K562 (cell line): ENCODE results near the gene GRIA4. TPM values are rescaled to one million over a fixed set of nuclear protein-coding genes. Genes with fewer than 3 reads are reported as not detected.

Experiments
- ATAC-seq: fragments of 200-7000 bp; cut with Tn5 transposase; 3 replicates; pipeline ENCODE4 v1.9.1; 2020; ENCODE audit warnings: moderate library complexity
- BruUV-seq: library from RNA; stranded (reverse); fragments of 400-500 nt; replicated peaks from 2 replicates; lab custom pipeline; 2021; lab: Mats Ljungman, UMichigan
- CTCF ChIA-PET: fragments of 300-600 bp; formaldehyde crosslinking; extraction: SDS; loops from one replicate; lab custom pipeline; 2021; ENCODE audit warnings: low intra/inter-chr PET ratio; lab: Yijun Ruan, JAX
- POLR2A ChIA-PET: fragments of 300-600, 350-650 bp; sonication (Branson Sonifier 250); formaldehyde crosslinking; extraction: SDS; loops from one replicate; lab custom pipeline; 2021; ENCODE audit warnings: antibody characterized with exemption, inconsistent platforms; lab: Yijun Ruan, JAX
- DNase-seq, 4 experiments: peaks; one replicate each; pipeline versions ENCODE4 v3.0.0 to v3.0.0-alpha.2; 2011 to 2018; ENCODE audit warnings: low spot score in 3 of 4, mixed read lengths in 3 of 4; ENCODE audit errors: extremely low read depth in 1 of 4
- FAIRE-seq: peaks from 2 replicates; lab custom pipeline; 2011; peaks lifted over from hg19 to GRCh38; lab: Jason Lieb, UNC
- H2AFZ ChIP-seq: 2 replicates; pipeline ENCODE4 v1.6.0; 2011; ENCODE audit warnings: low read depth, low read length, control low read depth, inconsistent platforms
- H3K27ac ChIP-seq: fragments of 200-600 bp; 3 replicates; pipeline ENCODE4 v1.8.0; 2011; ENCODE audit warnings: low read depth, mild to moderate bottlenecking, control low read depth, inconsistent platforms, low read length, moderate library complexity, mixed read lengths; ENCODE audit errors: extremely low read depth
- H3K27me3 ChIP-seq, 2 experiments: fragments of 300-600 bp in 1 of 2; 2 replicates in 1 of 2; 3 replicates in 1 of 2; pipeline versions ENCODE4 v1.6.0 to v1.8.0; 2011; ENCODE audit warnings: inconsistent platforms in 2 of 2, low read length in 2 of 2, mild to moderate bottlenecking in 1 of 2, mixed read lengths in 1 of 2, moderate library complexity in 1 of 2; ENCODE audit not compliant: control insufficient read depth in 2 of 2, insufficient read depth in 2 of 2
- H3K36me3 ChIP-seq: fragments of 300-600 bp; 3 replicates; pipeline ENCODE4 v1.8.0; 2011; ENCODE audit warnings: mild to moderate bottlenecking, low read length, inconsistent platforms; ENCODE audit not compliant: control insufficient read depth, insufficient read depth
- H3K4me1 ChIP-seq, 2 experiments: fragments of 200-600 bp in 1 of 2; replicated peaks in 1 of 2; 2 replicates in 1 of 2; 3 replicates in 1 of 2; pipeline versions ENCODE4 v1.5.1 to v1.8.0; 2011; ENCODE audit warnings: inconsistent platforms in 2 of 2, low read length in 2 of 2, mild to moderate bottlenecking in 1 of 2, mixed read lengths in 1 of 2, moderate library complexity in 1 of 2; ENCODE audit not compliant: control insufficient read depth in 2 of 2, insufficient read depth in 2 of 2
- H3K4me2 ChIP-seq: 2 replicates; pipeline ENCODE4 v1.6.1; 2011; ENCODE audit warnings: low read length, control low read depth, inconsistent platforms, mixed read lengths; ENCODE audit not compliant: insufficient read depth
- H3K4me3 ChIP-seq: fragments of 200-600 bp; sonication (generic), shearing (Covaris generic); 2 replicates; pipeline ENCODE4 v1.5.1; 2016; ENCODE audit warnings: control low read depth, inconsistent platforms
- H3K79me2 ChIP-seq: fragments of 200-600 bp; 3 replicates; pipeline ENCODE4 v1.8.0; 2011; ENCODE audit warnings: low read length, inconsistent platforms; ENCODE audit not compliant: control insufficient read depth, insufficient read depth
- H3K9ac ChIP-seq, 2 experiments: 2 replicates each; pipeline versions ENCODE4 v1.6.0 to v1.6.1; 2011; ENCODE audit warnings: low read depth in 2 of 2, low read length in 2 of 2, control low read depth in 1 of 2, inconsistent platforms in 1 of 2, mild to moderate bottlenecking in 1 of 2, mixed read lengths in 1 of 2; ENCODE audit not compliant: insufficient read depth in 1 of 2
- H3K9me1 ChIP-seq: one replicate; pipeline ENCODE4 v1.6.0; 2011; ENCODE audit warnings: inconsistent platforms, mild to moderate bottlenecking, low read length, moderate library complexity; ENCODE audit not compliant: control insufficient read depth, insufficient read depth
- H3K9me3 ChIP-seq: replicated peaks from 2 replicates; pipeline ENCODE4 v1.5.1; 2011; ENCODE audit warnings: low read depth, low read length, inconsistent platforms; ENCODE audit not compliant: control insufficient read depth, insufficient read depth
- H4K20me1 ChIP-seq: replicated peaks from 2 replicates; pipeline ENCODE4 v1.6.1; 2011; ENCODE audit warnings: low read length, inconsistent platforms, mixed read lengths; ENCODE audit not compliant: control insufficient read depth, insufficient read depth
- FOXA3 ChIP-seq, 2 experiments: fragments of 450-650 bp in 1 of 2; sonication (generic) in 1 of 2; formaldehyde crosslinking; IDR thresholded peaks in 1 of 2; conservative IDR thresholded peaks in 1 of 2; 2 replicates each; pipeline versions ENCODE4 v1.4.0 to v1.8.0; 2020 to 2022; ENCODE audit warnings: mild to moderate bottlenecking in 2 of 2, missing genetic modification reagents in 1 of 2
- GATA2 ChIP-seq: sonication (generic); formaldehyde crosslinking; IDR thresholded peaks from 2 replicates; pipeline ENCODE4 v1.4.0; 2020; ENCODE audit warnings: mild to moderate bottlenecking, missing genetic modification reagents
- HEY1 ChIP-seq: fragments of 250-450 bp; sonication (Bioruptor Pico); IDR thresholded peaks from 2 replicates; pipeline ENCODE4 v1.5.0; 2020; ENCODE audit warnings: mild to moderate bottlenecking, moderate library complexity, borderline replicate concordance
- PCBP1 ChIP-seq: fragments of 200-400 bp; formaldehyde crosslinking; IDR thresholded peaks from 2 replicates; pipeline ENCODE4 v1.6.1; 2018; ENCODE audit warnings: mild to moderate bottlenecking, low read depth, low read length; ENCODE audit not compliant: poor library complexity, severe bottlenecking
- SIN3B ChIP-seq: fragments of 450-650 bp; IDR thresholded peaks from 2 replicates; pipeline ENCODE4 v1.6.1; 2017; ENCODE audit warnings: low read depth, mild to moderate bottlenecking, moderate library complexity
- SRF ChIP-seq, 2 experiments: fragments of 250-450, 450-650 bp in 1 of 2; sonication (Bioruptor Pico) in 1 of 2; sonication (generic) in 1 of 2; formaldehyde crosslinking; IDR thresholded peaks; 2 replicates each; pipeline versions ENCODE4 v1.5.0 to v1.5.1; 2020 to 2022; ENCODE audit warnings: mild to moderate bottlenecking in 1 of 2, missing genetic modification reagents in 1 of 2
- SRSF3 ChIP-seq: fragments of 200-400 bp; formaldehyde crosslinking; IDR thresholded peaks from 2 replicates; pipeline ENCODE4 v1.6.1; 2016; ENCODE audit warnings: mild to moderate bottlenecking, low read length, moderate library complexity; ENCODE audit not compliant: insufficient read depth
- TCF3 ChIP-seq: sonication (generic); formaldehyde crosslinking; IDR thresholded peaks from 2 replicates; pipeline ENCODE4 v1.4.0; 2020; ENCODE audit warnings: mild to moderate bottlenecking, missing genetic modification reagents
- YY1 ChIP-seq, 3 experiments: IDR thresholded peaks; 2 replicates each; pipeline ENCODE4 v1.6.1; 2011; ENCODE audit warnings: low read length in 2 of 3, mild to moderate bottlenecking in 2 of 3, moderate library complexity in 2 of 3, borderline replicate concordance in 1 of 3, control low read depth in 1 of 3, low read depth in 1 of 3; ENCODE audit not compliant: insufficient read depth in 3 of 3, insufficient replicate concordance in 2 of 3, control insufficient read depth in 1 of 3, insufficient read length in 1 of 3; ENCODE audit errors: extremely low read depth in 1 of 3
- ZNF12 ChIP-seq: sonication (generic); formaldehyde crosslinking; IDR thresholded peaks from 2 replicates; pipeline ENCODE4 v1.4.0; 2020; ENCODE audit warnings: mild to moderate bottlenecking, missing genetic modification reagents
- ZNF124 ChIP-seq: sonication (generic); formaldehyde crosslinking; IDR thresholded peaks from 2 replicates; pipeline ENCODE4 v1.8.1; 2022; ENCODE audit warnings: missing genetic modification reagents
- ZNF280B ChIP-seq: fragments of 250-450 bp; sonication (Bioruptor Pico); IDR thresholded peaks from 2 replicates; pipeline ENCODE4 v1.5.1; 2021; ENCODE audit warnings: mild to moderate bottlenecking
- ZNF41 ChIP-seq: fragments of 250-450 bp; sonication (Bioruptor Pico); conservative IDR thresholded peaks from 2 replicates; pipeline ENCODE4 v1.4.0; 2020; ENCODE audit warnings: mild to moderate bottlenecking
- ZNF511 ChIP-seq: sonication (generic); formaldehyde crosslinking; IDR thresholded peaks from 2 replicates; pipeline ENCODE4 v1.8.0; 2022; ENCODE audit warnings: mild to moderate bottlenecking, missing genetic modification reagents
- ZSCAN29 ChIP-seq: fragments of 450-650 bp; IDR thresholded peaks from 2 replicates; pipeline ENCODE4 v1.6.1; 2017
- WGBS: fragments of 100-300 bp; shearing (Covaris generic); methylation state at CpG from one replicate; pipeline ENCODE4 v1.1.6; 2016; ENCODE audit warnings: low coverage, mixed read lengths; ENCODE audit not compliant: insufficient coverage; ENCODE audit errors: missing lambda C conversion rate; 5-methylcytosine and 5-hydroxymethylcytosine counted together
- in situ Hi-C: fragments of 300-500 bp; cut with MboI; formaldehyde crosslinking; loops from 4 replicates; pipeline ENCODE4 v1.15.0; 2018; ENCODE audit warnings: inconsistent platforms, mixed read lengths
- intact Hi-C: fragments of 100-400 bp; cut with micrococcal nuclease; formaldehyde crosslinking; loops from 2 replicates; pipeline ENCODE4 v1.14.2; 2022
- polyA plus RNA-seq, 8 experiments: library from polyadenylated mRNA; depleted of rRNA in 4 of 8; stranded (reverse) in 5 of 8; unstranded in 3 of 8; fragments of >200 nt; fragmentation: Nextera tagmentation in 2 of 8; fragmentation: Illumina TruSeq in 1 of 8; extraction: Ambion mirVana in 2 of 8; extraction: Trizol in 1 of 8; gene quantifications; 2 replicates each; pipeline versions ENCODE4 v1.2.1 to v1.2.3, GENCODE V29; 2011 to 2014; ENCODE audit warnings: inconsistent platforms in 1 of 8, missing spikeins in 1 of 8
- total RNA-seq, 7 experiments: library from RNA; depleted of rRNA in 6 of 7; stranded (reverse); fragments of >200 nt in 6 of 7; fragmentation: Illumina TruSeq in 2 of 7; extraction: Trizol in 2 of 7; gene quantifications; 2 replicates each; pipeline versions ENCODE4 v1.2.1 to v1.2.3, GENCODE V29; 2011 to 2021; ENCODE audit warnings: low replicate concordance in 1 of 7

GRIA4 gene
- total and polyA plus RNA-seq, 9 of the 15 experiments (the other 6 are each of a cell fraction or from before 2014, with no cell fraction given): not detected

GRCh38 chr11:105838668-105839384, 229.0 kb downstream of the GRIA4 start:
- in situ Hi-C loops (no loop called here), intact Hi-C loops (no loop called here)
- Histone ChIP-seq H3K4me2 (no peak overlapping the region), H3K4me3 (no peak overlapping the region), H3K9me3 (0 out of 2 replicates have a peak, but pooled peaks cover 2% of the 10 kb centered on the region), H3K4me1 (no peaks in the 10 kb centered on the region), H3K9me1 (no peaks in the 10 kb centered on the region), H3K9ac (no peak overlapping the region), H3K79me2 (no peaks in the 10 kb centered on the region), H3K27ac (no peak overlapping the region), H3K36me3 (no peaks in the 10 kb centered on the region), H2AFZ (no peak overlapping the region), H3K27me3 (no peaks in the 10 kb centered on the region), H4K20me1 (no peaks in the 10 kb centered on the region)
- ChIA-PET CTCF (no interaction called here), POLR2A (no interaction called here)
- ATAC-seq: no peak
- DNase-seq: no peak
- TF ChIP-seq GATA2 (CRISPR knock-in tag) (no peak), ZNF12 (CRISPR knock-in tag) (no peak), ZSCAN29 (no peak), ZNF511 (no peak), ZNF280B (no peak), FOXA3 (CRISPR knock-in tag; conservative IDR thresholded peaks at IDR 0.05 in 1 of 2, IDR thresholded peaks at IDR 0.05 in 1 of 2) (no peak), HEY1 (CRISPR knock-in tag) (no peak), SIN3B (no peak), TCF3 (CRISPR knock-in tag) (no peak), SRF (CRISPR knock-in tag; IDR thresholded peaks at IDR 0.05) (no peak), SRSF3 (no peak), ZNF124 (CRISPR knock-in tag) (no peak), ZNF41 (CRISPR knock-in tag) (no peak), PCBP1 (no peak), YY1 (IDR thresholded peaks at IDR 0.05; ENCODE audit: borderline replicate concordance in 1 of 3, control insufficient read depth in 1 of 3, extremely low read depth in 1 of 3, insufficient read depth in 3 of 3, insufficient read length in 1 of 3, insufficient replicate concordance in 2 of 3, low read depth in 1 of 3, low read length in 2 of 3) (no peak)
- FAIRE-seq: no peak
- no TSS peak for BruUV-seq
- 1% methylated on average over 4 of the region's 4 CpGs for WGBS
